ENCODE results near the gene ARHGEF12.

GRCh38 chr11:120317689-120318480, 18.3 kb upstream of the ARHGEF12 start:
- TF ChIP-seq CTCF (conservative IDR thresholded peaks at IDR 0.05; ENCODE audit: low read depth, low read length): no peak
- no peak for TF ChIP-seq EZH2 (IDR thresholded peaks at IDR 0.05; ENCODE audit: low read length, unreplicated experiment)
